GM18868 (cell line): ENCODE measurements around the gene FAM76B.
A peak's percentile ranks its signal among the peaks of the same experiment; 100 is the strongest.
"Not testable (repeated sequence)": the region's sequence is repeated elsewhere in the genome, so short reads cannot be mapped to it uniquely, and the experiment has no call there.

Experiments
- ATAC-seq: cut with Tn5 transposase; IDR thresholded peaks from one replicate; pipeline ENCODE4 v1.9.1; 2021; ENCODE audit warnings: mild to moderate bottlenecking, moderate library complexity; ENCODE audit not compliant: unreplicated experiment

The FAM76B gene

GRCh38 chr11:95789506-95790122 lies at the start of gene FAM76B:
FAM76B (minus strand) TSS chr11:95789782; CDS start chr11:95789478, 304 bp downstream.
- peak; percentile 69 for ATAC-seq

GRCh38 chr11:95835768-95836488 lies 46.3 kb upstream of the FAM76B start:
- peak; percentile 94 for ATAC-seq

DNA sequence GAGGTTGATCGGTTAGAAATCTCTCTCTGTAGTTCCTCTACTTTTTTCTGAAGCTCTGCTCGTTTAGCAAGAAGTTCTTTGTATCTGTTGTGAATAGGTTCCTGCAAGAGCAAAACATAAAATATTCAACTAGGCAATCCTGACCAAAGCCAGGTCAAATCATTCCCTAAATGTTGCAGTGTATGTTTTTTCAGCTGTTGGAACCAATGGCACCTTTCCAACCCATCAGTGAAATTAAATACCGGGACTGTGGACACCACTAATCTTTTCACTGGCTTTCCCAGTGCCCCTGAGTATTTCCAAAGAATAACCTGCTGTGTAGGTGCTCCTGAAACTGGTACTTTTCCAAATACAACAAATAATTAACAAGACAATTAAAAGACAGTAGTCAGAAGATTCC lies 45.8 kb upstream of the FAM76B start:
- ATAC-seq = no peak

DNA sequence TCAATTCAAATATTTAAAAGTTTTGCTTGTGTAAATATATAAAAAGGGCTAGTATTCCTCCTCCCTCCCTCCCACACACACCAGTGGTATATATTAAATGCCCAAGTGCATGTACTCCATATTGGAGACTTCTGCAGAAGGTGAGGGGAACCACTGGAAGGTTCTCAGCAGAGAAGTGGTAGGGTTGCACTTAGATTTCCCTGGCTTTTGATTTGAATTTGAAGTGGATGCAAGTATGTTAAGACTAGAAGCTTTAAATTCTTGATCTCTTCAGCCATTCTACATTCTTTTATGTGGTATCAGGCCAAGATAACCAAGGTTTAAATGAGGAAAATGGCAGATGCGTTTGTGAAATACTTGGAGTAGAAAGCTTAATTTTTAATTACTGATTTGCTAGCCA lies 43.8 kb upstream of the FAM76B start:
- ATAC-seq = no peak

- no peak for ATAC-seq
Observed at GRCh38 chr11:95832763-95833162, 43.2 kb upstream of the FAM76B start.

DNA sequence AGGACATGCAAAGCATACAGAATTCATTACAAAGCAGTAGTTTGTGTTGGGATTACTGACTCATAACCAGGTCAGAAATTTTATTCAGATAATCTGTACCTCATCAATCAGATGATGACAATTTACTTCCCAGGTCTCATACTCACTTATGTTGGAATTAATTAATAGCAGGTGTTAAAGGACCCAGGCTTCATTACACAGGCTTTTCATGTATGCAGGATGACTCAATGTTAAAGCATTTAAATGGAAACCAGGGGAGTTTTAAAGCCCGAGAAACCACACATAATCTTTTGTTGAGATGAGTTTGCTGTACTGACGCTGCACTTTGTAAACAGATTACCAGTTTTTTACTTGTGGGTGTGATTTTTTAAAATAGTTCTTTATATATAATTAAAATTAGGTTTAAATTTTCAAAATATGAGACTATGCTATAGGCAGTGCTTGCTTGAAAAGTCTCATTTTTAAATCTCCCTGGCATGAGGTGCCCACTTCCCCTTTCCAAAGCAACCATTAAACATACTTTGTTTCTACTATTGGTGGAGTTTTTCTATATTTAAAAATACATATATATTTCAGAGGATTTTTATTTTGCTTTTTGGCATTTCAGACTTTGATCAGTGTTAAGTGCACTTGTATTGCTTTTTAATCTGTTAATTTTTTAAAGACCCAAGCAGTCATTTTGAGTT lies 41.8 kb upstream of the FAM76B start:
- no peak for ATAC-seq

DNA sequence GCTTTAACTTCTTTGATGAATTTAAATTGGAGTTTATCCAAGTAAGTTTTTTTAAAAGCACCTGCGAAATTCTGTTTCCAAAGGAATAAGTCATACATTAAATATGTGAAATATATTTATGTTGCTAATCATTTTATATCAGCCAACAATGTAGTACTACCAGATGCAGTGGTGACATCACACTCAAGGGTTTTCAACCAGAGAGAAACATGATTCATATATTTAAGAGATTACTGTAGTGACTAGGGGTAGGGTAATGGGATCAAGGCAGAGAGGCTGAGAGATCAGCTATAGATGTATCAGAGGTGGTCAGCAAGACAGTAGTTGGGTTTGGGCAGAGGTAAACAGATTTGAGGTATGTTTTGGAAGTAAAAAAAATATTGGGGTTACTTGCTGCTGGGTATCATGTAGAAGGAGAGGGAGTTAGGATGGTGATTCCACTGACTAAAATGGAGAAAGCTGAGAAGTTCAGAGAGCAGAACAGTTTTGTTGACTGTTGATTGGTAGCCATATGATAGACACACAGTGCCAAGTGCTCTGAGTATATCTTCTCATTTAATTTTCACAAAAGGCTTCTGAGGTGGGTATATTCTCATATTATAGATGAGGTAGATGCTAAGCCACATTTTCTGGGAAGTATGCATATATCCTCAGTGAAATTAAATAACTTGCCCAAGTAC lies 40.1 kb upstream of the FAM76B start:
- ATAC-seq = no peak

- no peak for ATAC-seq
Observed at GRCh38 chr11:95827696-95828095, 38.1 kb upstream of the FAM76B start.

DNA sequence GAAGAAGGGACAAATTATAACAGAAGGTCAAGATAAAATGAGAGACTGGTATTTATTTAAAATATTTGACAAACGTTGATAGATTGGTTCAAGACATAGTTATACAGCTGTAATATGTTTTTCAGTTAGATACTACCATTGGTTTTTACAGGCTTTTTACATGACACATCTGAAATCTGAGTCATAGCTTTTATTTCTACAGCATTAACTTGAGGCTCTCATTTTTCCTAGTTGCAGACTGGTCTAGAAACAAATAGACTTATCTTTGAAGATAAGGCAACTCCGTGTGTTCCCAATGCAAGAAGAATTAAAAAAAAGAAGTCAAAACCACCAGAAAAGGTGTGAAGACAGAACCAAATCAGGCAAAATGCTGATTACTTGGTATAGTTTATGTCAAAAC lies 32.1 kb upstream of the FAM76B start:
- no peak for ATAC-seq

DNA sequence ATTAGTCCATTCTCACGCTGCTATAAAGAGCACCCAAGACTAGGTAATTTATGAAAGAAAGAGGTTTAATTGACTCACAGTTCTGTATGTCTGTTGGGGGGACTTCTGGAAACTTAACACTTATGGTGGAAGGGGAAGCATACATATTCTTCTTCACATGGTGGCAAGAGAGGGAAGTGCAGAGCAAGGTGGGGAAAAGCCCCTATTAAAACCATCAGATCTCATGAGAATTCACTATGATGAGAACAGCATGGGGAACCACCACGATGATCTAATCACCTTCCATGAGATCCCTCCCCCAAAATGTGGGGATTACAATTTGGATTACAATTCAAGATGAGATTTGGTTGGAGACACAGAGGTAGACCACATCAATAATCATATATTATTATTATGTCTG lies 26.5 kb upstream of the FAM76B start:
- ATAC-seq = peak; percentile 91

- not testable (repeated sequence) for ATAC-seq
Observed at GRCh38 chr11:95811052-95811451, 21.5 kb upstream of the FAM76B start.

GRCh38 chr11:95806464-95806863 lies 16.9 kb upstream of the FAM76B start:
- ATAC-seq = not testable (repeated sequence)

DNA sequence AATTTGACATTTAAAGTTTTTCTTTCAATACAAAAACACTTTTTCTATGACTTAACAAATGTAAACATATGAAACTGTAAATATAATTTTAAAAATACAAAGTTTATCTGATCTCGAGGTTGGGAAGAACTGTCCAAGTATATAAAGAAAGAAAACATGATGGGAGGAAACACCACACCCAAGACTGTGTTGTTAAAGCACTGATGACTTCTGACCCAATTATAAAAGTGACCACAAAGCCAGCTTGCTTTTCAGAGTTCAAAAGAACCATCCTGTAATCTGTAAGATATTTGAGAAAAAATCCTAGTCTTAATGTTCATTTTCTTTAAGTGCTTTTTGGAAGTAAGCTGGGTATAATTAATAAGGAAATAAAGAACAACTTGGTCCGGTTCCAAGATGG lies 16.3 kb upstream of the FAM76B start:
- no peak for ATAC-seq

- no peak for ATAC-seq
Observed at GRCh38 chr11:95803973-95804372, 14.4 kb upstream of the FAM76B start.

DNA sequence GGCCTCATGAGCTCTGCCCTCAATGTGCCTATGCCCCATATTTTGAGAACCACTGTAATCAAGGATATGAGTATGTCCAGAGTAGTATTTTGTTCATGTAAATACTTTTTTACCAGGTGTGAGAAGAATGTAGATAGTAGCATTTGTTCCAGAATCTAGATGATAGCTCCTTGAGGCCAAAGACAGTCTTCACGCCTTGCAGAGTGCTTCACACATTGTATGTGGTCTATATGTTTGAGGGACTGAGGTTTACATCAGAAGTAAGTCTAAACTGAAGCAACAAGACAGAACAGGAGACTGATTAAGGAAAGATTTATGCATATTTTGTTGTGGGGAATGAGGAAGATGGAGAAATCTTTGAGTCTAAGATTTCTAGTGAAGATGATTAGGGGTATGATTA lies 13.2 kb upstream of the FAM76B start:
- no peak for ATAC-seq

- ATAC-seq = no peak
Observed at GRCh38 chr11:95800438-95800837, 10.9 kb upstream of the FAM76B start.

DNA sequence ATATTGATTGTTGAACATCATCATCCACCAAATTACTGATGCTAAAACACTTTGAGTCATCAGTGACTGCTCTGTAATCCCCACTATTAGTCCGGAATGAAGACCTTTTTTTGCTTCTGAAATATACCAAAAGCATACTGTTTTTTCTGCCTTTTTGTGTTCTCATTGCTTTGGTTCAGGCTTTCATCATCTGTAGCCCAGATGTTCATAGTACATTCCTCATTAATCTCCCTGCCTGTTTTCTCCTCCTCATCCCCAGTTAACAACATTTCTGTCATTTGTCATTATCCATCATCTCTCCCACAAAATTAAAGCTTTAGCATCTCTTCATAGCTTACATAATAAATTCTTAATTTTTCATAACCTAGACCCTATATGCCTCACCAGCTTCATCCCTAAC lies 10.0 kb upstream of the FAM76B start:
- no peak for ATAC-seq

GRCh38 chr11:95796501-95796900 lies 6.9 kb upstream of the FAM76B start:
- no peak for ATAC-seq

DNA sequence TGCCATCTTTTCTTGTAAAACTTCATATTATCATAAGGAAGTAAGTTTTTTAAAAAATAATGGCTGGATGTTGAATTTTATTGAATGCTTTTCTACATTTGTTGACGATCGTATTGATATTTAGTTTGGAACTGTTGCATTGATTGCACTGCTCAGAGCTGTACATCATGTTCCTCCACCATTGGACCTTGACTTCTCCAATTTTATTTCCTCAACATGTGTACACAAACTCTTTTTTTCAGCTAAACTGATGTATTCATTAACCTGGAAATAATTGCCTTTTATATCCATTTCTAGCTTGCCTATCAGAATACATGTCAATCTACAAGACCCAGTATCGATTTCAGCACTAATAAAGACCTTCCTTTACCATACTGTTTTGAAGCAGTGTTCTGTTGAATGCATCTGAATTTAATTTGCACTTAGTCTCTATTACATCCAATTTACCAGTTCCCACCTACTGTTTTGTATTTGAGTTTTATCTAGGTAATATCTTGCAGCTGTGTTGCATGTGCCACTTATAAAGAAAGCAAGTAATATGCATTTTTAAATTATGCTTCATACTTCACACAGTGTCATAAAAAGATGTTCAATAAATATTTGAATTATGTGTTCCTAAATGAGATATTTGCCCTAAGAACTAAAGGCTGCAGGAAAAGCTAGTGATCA lies 6.2 kb upstream of the FAM76B start:
- no peak for ATAC-seq

- no peak for ATAC-seq
Observed at GRCh38 chr11:95794086-95794485, 4.5 kb upstream of the FAM76B start.

DNA sequence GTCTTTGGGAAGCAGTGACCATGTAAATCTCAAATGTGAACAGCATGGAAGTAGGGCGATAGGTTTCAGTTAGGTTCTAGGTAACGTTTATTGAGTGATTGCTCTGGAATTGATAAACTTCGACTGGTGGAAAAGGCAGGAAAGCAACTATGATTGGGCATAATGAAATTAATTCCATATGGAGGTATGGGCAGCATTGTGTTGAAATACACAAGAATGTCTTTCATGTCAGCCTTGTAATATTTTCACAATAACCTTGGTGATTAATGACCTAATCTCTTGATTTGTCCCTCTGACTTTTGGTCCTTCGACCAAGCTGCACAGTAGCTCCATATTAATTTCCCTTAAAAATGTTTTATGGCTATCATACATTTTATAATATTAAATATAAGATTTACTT lies 3.5 kb upstream of the FAM76B start:
- no peak for ATAC-seq
